D721Med (cell line): ENCODE results near the gene PBX3.

Experiments
- DNase-seq: peaks from one replicate; pipeline ENCODE4 v3.0.0; 2011; ENCODE audit warnings: low spot score; ENCODE audit not compliant: insufficient read length
- FAIRE-seq: peaks from 2 replicates; lab custom pipeline; 2011; peaks lifted over from hg19 to GRCh38; lab: Jason Lieb, UNC
- TF ChIP-seq, protein P1 (sequence below): IDR thresholded peaks from 2 replicates; pipeline ENCODE4 v1.5.1; 2012; ENCODE audit warnings: mild to moderate bottlenecking, control low read depth; ENCODE audit not compliant: insufficient read depth; ENCODE audit errors: missing control alignments

The PBX3 gene

DNA sequence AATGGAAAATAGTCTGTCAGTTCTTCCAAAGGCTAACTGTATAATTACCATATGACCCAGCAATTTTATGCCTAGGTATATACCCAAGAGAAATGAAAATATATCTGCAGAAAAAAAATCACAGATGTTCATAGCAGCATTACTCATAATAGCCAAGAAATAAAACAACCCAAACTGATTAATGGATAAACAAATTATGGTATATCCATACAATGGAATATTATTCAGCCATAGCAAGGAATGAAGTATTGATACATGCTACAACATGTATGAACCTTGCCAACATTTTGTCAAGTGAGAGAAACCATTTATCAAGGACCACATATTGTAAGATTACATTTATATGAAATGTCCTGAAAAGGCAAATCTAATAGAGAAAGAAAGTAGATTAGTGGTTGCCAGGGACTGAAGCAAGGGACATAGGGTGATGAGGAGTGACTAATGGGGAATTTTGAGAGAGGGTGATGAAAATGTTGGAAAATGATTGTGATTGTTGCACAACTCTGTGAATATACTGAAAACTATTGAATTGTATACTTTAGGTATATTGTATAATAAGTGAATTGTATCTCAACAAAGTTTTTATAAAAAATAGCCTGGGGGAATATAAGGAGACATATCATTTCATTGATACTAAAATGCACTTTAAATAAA, 114.4 kb downstream of the PBX3 start:
- FAIRE-seq (no peak), DNase-seq (no peak)
- TF ChIP-seq, protein P1, sequence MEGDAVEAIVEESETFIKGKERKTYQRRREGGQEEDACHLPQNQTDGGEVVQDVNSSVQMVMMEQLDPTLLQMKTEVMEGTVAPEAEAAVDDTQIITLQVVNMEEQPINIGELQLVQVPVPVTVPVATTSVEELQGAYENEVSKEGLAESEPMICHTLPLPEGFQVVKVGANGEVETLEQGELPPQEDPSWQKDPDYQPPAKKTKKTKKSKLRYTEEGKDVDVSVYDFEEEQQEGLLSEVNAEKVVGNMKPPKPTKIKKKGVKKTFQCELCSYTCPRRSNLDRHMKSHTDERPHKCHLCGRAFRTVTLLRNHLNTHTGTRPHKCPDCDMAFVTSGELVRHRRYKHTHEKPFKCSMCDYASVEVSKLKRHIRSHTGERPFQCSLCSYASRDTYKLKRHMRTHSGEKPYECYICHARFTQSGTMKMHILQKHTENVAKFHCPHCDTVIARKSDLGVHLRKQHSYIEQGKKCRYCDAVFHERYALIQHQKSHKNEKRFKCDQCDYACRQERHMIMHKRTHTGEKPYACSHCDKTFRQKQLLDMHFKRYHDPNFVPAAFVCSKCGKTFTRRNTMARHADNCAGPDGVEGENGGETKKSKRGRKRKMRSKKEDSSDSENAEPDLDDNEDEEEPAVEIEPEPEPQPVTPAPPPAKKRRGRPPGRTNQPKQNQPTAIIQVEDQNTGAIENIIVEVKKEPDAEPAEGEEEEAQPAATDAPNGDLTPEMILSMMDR = no peak

DNA sequence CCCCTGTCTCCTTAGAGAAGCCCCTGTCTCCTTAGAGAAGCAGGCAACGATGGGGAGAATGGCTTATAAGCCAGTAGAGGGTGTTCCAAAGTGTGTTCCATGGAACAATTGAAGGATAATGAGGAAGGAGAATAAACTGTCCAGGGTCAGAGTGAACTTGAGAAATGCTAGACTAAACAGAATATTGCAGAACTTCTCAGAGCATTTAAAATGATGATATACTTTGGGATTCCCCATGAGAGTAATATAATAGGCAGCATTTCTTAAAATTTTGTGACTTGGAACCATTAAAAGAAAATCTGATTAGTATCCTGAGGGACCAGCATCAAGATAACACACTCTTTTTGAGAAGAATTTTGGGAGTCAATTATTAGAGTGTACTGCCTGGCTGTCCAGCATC, 116.8 kb downstream of the PBX3 start:
- FAIRE-seq (no peak), DNase-seq (no peak)
- TF ChIP-seq, protein P1 = no peak

DNA sequence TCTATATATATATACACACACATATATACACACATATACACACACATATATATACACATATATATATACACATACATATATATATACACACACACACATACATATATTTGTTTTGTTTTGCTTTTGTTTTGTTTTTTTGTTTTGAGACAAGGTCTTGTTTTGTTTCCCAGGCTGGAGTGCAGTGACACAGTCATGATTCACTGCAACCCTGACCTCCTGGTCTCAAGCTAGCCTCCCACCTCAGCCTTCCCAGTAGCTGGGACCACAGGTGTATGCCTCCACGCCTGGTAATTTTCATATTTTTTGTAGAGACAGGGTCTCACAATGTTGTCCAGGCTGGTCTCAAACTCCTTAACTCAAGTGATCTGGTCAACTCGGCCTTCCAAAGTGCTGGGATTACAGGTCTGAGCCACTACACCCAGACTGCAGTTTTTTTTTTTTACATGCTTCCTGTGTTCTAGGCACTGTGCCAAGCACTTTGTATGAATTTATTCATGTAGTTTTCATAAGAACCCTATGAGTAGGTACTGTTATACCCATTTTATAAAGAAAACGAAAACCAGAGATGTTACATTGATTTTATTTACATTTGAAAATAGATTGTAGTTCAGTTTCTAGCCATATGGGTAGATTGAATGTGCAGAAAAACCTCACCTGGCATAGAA, 120.7 kb downstream of the PBX3 start:
- TF ChIP-seq, protein P1 = no peak
- FAIRE-seq = no peak

DNA sequence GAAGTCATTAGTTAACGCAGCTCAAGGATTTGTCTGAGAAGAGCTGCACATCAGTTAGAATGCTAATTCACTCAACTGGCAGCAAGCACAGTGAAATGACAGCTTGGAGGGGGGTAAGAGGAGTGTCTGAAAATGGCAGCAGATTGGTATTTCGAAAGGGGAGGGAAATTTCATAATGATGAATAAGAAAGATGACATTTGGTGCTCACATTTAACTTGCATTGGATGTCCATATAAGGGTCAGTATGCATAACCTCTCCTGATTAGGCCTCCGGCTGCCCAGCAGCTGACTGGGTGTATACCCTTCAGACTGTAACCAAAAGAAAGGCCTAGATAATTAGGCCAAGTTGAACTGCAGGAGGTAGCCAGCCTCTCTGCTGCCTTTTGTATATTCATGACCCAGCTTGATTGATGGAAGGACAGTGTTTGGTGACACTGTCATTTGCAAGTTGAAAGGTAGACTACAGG, 131.0 kb downstream of the PBX3 start:
- no peak for DNase-seq
- peak; percentile 63 for FAIRE-seq

More for the DNA sequence above, 120.7 kb downstream of the PBX3 start:
- no peak for DNase-seq

DNA sequence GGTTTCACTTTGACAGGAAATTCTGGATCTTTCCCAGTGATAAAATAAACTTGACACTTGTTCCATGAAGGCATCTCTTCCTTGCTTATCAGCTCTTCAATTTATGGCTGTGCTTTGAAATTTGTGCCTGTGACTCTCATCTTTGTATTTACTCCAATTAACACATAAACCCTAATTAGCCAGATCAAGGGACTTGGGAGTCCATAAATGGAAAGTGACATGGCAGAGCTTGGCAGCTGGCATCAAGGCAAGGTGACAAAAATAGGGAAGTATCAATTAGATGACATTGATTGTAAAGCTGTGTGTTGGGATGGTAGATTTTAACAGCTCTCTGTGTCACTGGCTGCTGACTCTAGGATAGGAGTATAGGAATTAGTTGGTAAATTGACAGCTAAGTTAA, 133.9 kb downstream of the PBX3 start:
- no peak for FAIRE-seq

More for the DNA sequence above, 131.0 kb downstream of the PBX3 start:
- TF ChIP-seq, protein P1 = no peak

DNA sequence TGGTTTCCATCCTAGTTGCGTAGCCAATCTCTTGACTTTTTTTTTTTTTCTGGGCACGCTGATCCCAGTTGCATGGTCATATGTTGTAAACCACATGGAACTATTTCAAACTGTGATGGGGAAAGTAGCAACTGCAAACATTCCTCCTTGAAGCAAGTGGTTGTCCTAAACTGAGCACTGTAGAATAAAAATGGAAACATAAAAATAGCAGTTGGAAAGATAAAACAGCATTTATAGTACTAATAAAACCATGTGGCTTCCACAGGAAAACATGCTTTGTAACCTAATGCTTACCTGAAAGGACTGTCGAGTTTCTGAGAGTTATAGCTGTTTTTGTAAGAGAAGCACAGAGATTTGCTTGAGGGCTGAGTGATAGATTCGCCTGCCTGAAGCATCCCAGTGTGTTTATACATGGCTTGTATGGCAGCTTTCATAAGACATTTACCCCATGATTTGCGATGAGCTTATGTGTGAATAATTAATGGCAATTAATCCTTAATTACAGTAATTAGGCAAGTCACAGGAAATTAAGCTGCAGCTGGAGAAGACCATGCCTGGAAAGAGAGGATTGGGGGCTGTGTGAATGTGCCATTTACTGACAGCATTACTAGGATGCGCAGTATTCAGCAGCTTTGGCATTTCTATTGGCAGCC, 136.5 kb downstream of the PBX3 start:
- DNase-seq (no peak), FAIRE-seq (peak; percentile 94)
- TF ChIP-seq, protein P1 = no peak

More for the DNA sequence above, 133.9 kb downstream of the PBX3 start:
- TF ChIP-seq, protein P1 = no peak
- no peak for DNase-seq
